ENCODE measurements around the gene DROSHA. TPM values are rescaled to one million over a fixed set of nuclear protein-coding genes. Genes with fewer than 3 reads are reported as not detected.
"Not testable (repeated sequence)": the region's sequence is repeated elsewhere in the genome, so short reads cannot be mapped to it uniquely, and the experiment has no call there.

Gene DROSHA
- total RNA-seq, 2 experiments from 2014 or later = 66.7 to 87.4 TPM

DNA sequence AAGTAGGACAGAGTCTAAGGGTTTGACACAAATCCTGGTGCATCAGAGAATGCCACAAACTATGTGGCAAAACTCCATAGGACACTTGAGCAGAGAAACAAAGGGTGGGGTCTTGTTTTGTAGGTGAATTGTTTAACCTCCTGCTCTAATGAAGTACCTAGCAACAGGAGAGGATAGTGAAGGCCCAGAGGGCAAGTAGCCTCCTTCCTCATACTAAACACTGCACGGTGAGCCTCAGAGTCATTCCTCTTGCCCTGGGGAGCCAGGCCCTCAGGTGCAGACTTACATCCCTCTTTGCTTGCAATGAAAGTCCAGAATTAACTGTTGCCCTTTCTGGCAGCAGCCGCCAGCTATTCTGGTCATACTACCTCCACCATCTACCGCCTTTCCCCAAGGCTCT lies 166.1 kb downstream of the DROSHA start:
- ATAC-seq (ENCODE audit: low read depth) = no peak
- Mint-ChIP-seq H3K4me1 (no peaks in the 10 kb centered on the region), H3K27me3 (no peaks in the 10 kb centered on the region), H3K4me3 (no peak overlapping the region), H3K9me3 (peaks cover 6% of the 10 kb centered on the region), H3K36me3 (no peaks in the 10 kb centered on the region), H3K27ac (no peak overlapping the region)
- DNase-seq = no peak
- POLR2A ChIA-PET = no interaction called here

- Mint-ChIP-seq H3K36me3 (no peaks in the 10 kb centered on the region), H3K9me3 (peaks cover 6% of the 10 kb centered on the region), H3K4me1 (no peaks in the 10 kb centered on the region), H3K27ac (no peak overlapping the region), H3K27me3 (no peaks in the 10 kb centered on the region), H3K4me3 (no peak overlapping the region)
- POLR2A ChIA-PET = no interaction called here
- ATAC-seq (ENCODE audit: low read depth) (no peak), DNase-seq (no peak)
These were observed 166.8 kb downstream of the DROSHA start for GRCh38 chr5:31364881-31365636.

- POLR2A ChIA-PET = no interaction called here
- Mint-ChIP-seq H3K9me3 (peaks cover 6% of the 10 kb centered on the region), H3K4me3 (no peak overlapping the region), H3K27ac (no peak overlapping the region), H3K27me3 (no peaks in the 10 kb centered on the region), H3K36me3 (no peaks in the 10 kb centered on the region), H3K4me1 (no peaks in the 10 kb centered on the region)
- ATAC-seq (ENCODE audit: low read depth) = no peak
- no peak for DNase-seq
These were observed 168.8 kb downstream of the DROSHA start for GRCh38 chr5:31362931-31363568.

DNA sequence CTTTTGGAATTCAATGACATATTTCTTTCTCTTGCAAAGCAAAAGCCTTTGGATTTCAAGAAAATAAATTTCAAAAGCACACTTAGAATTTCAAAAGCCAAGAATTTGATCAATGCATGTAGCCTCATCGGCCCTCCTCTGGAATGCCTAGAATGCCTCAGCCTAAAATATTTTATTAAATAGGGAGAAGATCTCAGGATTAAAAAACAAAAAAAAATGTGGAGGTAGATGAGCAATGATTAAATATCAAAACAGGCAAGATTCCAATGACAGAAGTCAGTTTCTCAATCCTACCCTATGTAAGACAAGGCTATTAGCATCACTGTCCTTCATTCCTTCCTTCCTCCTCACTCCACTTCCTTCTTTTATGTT lies 169.4 kb downstream of the DROSHA start:
- no peak for ATAC-seq (ENCODE audit: low read depth)
- POLR2A ChIA-PET = no interaction called here

GRCh38 chr5:31361704-31362528 lies 170.0 kb downstream of the DROSHA start:
- POLR2A ChIA-PET; ATAC-seq (ENCODE audit: low read depth); H3K27ac Mint-ChIP-seq: not testable (repeated sequence)

More for the DNA sequence above, 169.4 kb downstream of the DROSHA start:
- H3K27ac Mint-ChIP-seq = no peak overlapping the region
- peaks cover 6% of the 10 kb centered on the region for H3K9me3 Mint-ChIP-seq
- no peak overlapping the region for H3K4me3 Mint-ChIP-seq
- no peak for DNase-seq
- no peaks in the 10 kb centered on the region for H3K36me3 Mint-ChIP-seq
- H3K27me3 Mint-ChIP-seq = no peaks in the 10 kb centered on the region
- H3K4me1 Mint-ChIP-seq = no peaks in the 10 kb centered on the region

DNA sequence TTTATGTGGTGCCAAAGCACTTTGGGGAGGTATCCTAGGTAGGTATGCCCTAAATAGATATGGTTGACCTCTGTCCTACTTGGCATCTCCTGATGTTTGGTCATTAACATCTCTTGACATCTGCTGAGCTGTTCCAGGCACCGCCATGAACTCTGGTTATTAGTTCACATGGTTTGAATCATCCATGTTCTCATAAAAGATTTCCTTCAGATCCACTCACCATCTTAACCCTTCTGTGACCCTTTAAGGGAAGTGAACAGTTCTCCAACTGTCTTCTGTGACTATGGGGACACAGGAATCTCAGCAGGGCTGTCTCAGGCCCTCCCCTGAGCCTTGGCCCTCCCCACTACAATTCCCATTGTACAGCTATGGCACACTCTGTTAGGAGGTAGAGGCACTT lies 170.7 kb downstream of the DROSHA start:
- ATAC-seq (ENCODE audit: low read depth) = no peak
- no peak overlapping the region for H3K4me3 Mint-ChIP-seq
- no peaks in the 10 kb centered on the region for H3K27me3 Mint-ChIP-seq
- POLR2A ChIA-PET = no interaction called here
- H3K4me1 Mint-ChIP-seq = no peaks in the 10 kb centered on the region
- peaks cover 6% of the 10 kb centered on the region for H3K9me3 Mint-ChIP-seq
- DNase-seq = no peak
- H3K27ac Mint-ChIP-seq = no peak overlapping the region
- H3K36me3 Mint-ChIP-seq = no peaks in the 10 kb centered on the region

More at GRCh38 chr5:31361704-31362528, 170.0 kb downstream of the DROSHA start:
- H3K36me3 Mint-ChIP-seq, DNase-seq, H3K4me3 Mint-ChIP-seq, H3K9me3 Mint-ChIP-seq, H3K4me1 Mint-ChIP-seq, H3K27me3 Mint-ChIP-seq: not testable (repeated sequence)

- Mint-ChIP-seq H3K27ac (no peak overlapping the region), H3K36me3 (no peaks in the 10 kb centered on the region), H3K9me3 (peaks cover 6% of the 10 kb centered on the region), H3K4me1 (no peaks in the 10 kb centered on the region), H3K27me3 (no peaks in the 10 kb centered on the region), H3K4me3 (no peak overlapping the region)
- ATAC-seq (ENCODE audit: low read depth) (no peak), DNase-seq (no peak)
- POLR2A ChIA-PET = no interaction called here
These were observed 172.1 kb downstream of the DROSHA start for GRCh38 chr5:31359839-31360238.

DNA sequence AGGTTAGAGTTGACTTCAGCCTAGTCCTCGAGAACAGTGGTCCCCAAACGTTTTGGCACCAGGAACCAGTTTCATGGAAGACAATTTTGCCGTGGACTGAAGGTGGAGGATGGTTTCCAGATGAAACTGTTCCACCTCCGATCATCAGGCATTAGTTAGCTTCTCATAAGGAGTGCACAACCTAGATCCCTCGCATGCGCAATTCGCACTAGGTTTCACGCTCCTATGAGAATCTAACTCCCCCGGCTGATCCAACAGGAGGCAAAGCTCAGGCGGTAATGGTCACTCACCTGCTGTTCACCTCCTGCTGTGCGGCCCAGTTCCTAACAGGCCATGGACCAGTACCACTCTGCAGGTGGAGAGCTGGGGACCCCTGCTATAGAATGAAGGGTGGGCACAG lies 174.9 kb downstream of the DROSHA start:
- no peak for DNase-seq
- no peaks in the 10 kb centered on the region for H3K27me3 Mint-ChIP-seq
- no peaks in the 10 kb centered on the region for H3K9me3 Mint-ChIP-seq
- ATAC-seq (ENCODE audit: low read depth) = no peak
- no peak overlapping the region for H3K27ac Mint-ChIP-seq
- POLR2A ChIA-PET = no interaction called here
- H3K36me3 Mint-ChIP-seq = no peaks in the 10 kb centered on the region
- no peaks in the 10 kb centered on the region for H3K4me1 Mint-ChIP-seq
- no peak overlapping the region for H3K4me3 Mint-ChIP-seq

DNA sequence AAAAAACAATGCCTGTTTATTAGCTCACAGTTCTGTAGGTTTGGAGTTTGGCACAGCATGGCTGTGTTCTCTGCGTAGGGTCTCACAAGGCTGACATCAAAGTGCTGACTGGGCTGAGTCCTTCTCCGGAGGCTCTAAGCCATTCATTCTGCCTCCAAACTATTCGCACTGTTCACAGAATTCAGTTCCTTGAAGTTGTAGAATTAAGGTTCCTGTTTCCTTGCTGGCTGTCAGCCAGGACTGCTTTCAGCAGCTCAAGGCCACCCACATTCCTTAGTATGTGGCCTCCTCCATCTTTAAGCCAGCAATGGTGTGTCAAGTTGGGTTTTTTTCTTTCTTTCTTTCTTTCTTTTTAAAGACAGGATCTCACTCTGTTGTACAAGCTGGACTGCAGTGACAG lies 176.6 kb downstream of the DROSHA start:
- DNase-seq (no peak), ATAC-seq (ENCODE audit: low read depth) (no peak)
- Mint-ChIP-seq H3K36me3 (no peaks in the 10 kb centered on the region), H3K27ac (no peak overlapping the region), H3K4me1 (no peaks in the 10 kb centered on the region), H3K4me3 (no peak overlapping the region), H3K9me3 (no peaks in the 10 kb centered on the region), H3K27me3 (no peaks in the 10 kb centered on the region)
- POLR2A ChIA-PET = no interaction called here

Other genes with a start within 250 kb of the DROSHA start
- 10 to 100 TPM; 27.2 to 29.9 TPM for gene C5orf22, start 208 bp upstream of the DROSHA start, total RNA-seq
- gene PDZD2, start 107.0 kb upstream of the DROSHA start, total RNA-seq = under 1 TPM; 0.14 to 0.22 TPM